GM12892 (cell line): ENCODE results near the gene DDX10.

Experiments
- POLR2A ChIP-seq: IDR thresholded peaks from 2 replicates; pipeline ENCODE4 v1.6.1; 2011; ENCODE audit warnings: low read depth, low read length, control low read depth
- TAF1 ChIP-seq: IDR thresholded peaks from 2 replicates; pipeline ENCODE4 v1.6.1; 2011; ENCODE audit warnings: low read depth, mild to moderate bottlenecking, control low read depth, low read length, borderline replicate concordance

DNA sequence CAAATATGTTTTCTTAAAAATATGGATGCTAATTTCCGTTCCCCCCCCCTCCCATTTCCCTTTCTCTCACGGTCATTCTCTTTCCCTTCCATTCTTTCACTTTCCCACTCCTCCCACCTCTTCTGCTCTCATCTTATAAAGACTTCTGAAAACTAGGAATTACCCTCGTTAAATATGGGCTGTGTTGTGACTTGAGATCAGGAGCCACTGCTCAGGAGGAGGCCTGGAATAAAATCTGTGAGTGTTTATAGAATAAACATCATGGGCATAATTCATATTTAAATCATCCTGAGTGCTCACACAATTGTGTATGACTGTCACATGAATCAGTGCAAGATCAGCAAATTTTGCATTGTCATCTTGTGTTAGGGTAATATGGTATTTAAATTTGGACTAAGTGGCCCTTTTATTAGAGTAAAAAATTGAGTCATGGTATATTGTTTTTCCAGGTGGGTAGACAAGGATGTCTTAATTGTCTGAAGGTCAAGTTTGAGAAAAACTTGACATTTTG is 208.0 kb downstream of the DDX10 start:
- no peak for TF ChIP-seq TAF1
- TF ChIP-seq POLR2A: no peak
